SK-N-SH (cell line): ENCODE results near the gene TRMT61B. TPM values are rescaled to one million over a fixed set of nuclear protein-coding genes. Genes with fewer than 3 reads are reported as not detected.

Source experiments
- CTCF ChIA-PET: fragments of 300-600, 350-600 bp; formaldehyde crosslinking; extraction: SDS; loops from one replicate; lab custom pipeline; 2021; lab: Yijun Ruan, JAX
- POLR2A ChIA-PET: fragments of 350-600 bp; sonication (Branson Sonifier 250); formaldehyde crosslinking; extraction: SDS; loops from one replicate; lab custom pipeline; 2020; ENCODE audit warnings: antibody characterized with exemption, inconsistent platforms; lab: Yijun Ruan, JAX
- DNase-seq: peaks from one replicate; pipeline ENCODE4 v3.0.0; 2012
- H2AFZ ChIP-seq: fragments of 200-600 bp; sonication (generic); 2 replicates; pipeline ENCODE4 v1.8.1; 2016; ENCODE audit warnings: antibody characterized with exemption, mild to moderate bottlenecking, low read depth
- H3F3A ChIP-seq: fragments of 200-600 bp; sonication (generic); replicated peaks from 2 replicates; pipeline ENCODE3; 2016; ENCODE audit warnings: antibody characterized with exemption, mild to moderate bottlenecking; ENCODE audit not compliant: insufficient read depth
- H3K27ac ChIP-seq, 2 experiments: fragments of 200-500 bp in 1 of 2; fragments of 200-600 bp in 1 of 2; sonication (Bioruptor generic) in 1 of 2; sonication (generic), shearing (Covaris generic) in 1 of 2; 2 replicates each; pipeline versions ENCODE4 v1.5.1 to v1.6.1; 2014 to 2016; ENCODE audit warnings: low read depth in 2 of 2, inconsistent platforms in 1 of 2, low read length in 1 of 2, mild to moderate bottlenecking in 1 of 2, mixed read lengths in 1 of 2
- H3K27me3 ChIP-seq: fragments of 200-600 bp; sonication (generic), shearing (Covaris generic); 2 replicates; pipeline ENCODE4 v1.6.1; 2016; ENCODE audit warnings: mixed run types; ENCODE audit not compliant: insufficient read depth
- H3K36me3 ChIP-seq, 2 experiments: fragments of 200-500 bp in 1 of 2; fragments of 200-600 bp in 1 of 2; sonication (Bioruptor generic) in 1 of 2; sonication (generic) in 1 of 2; replicated peaks in 1 of 2; 2 replicates each; pipeline versions ENCODE3 to v1.5.1; 2014 to 2016; ENCODE audit warnings: low read length in 1 of 2, mild to moderate bottlenecking in 1 of 2; ENCODE audit not compliant: insufficient read depth in 2 of 2, control insufficient read depth in 1 of 2
- H3K4me1 ChIP-seq, 2 experiments: fragments of 200-500 bp in 1 of 2; fragments of 200-600 bp in 1 of 2; sonication (Bioruptor generic) in 1 of 2; sonication (generic), shearing (Covaris generic) in 1 of 2; 2 replicates each; pipeline versions ENCODE4 v1.5.1 to v1.6.1; 2014 to 2016; ENCODE audit warnings: low read depth in 1 of 2, low read length in 1 of 2, mixed run types in 1 of 2; ENCODE audit not compliant: insufficient read depth in 2 of 2, control insufficient read depth in 1 of 2
- H3K4me2 ChIP-seq: fragments of 200-600 bp; sonication (generic), shearing (Covaris generic); 2 replicates; pipeline ENCODE4 v1.6.1; 2017; ENCODE audit warnings: mixed run types
- H3K4me3 ChIP-seq, 2 experiments: fragments of 200-500 bp in 1 of 2; fragments of 200-600 bp in 1 of 2; sonication (Bioruptor generic) in 1 of 2; sonication (generic), shearing (Covaris generic) in 1 of 2; 2 replicates each; pipeline versions ENCODE4 v1.5.1 to v1.8.1; 2014 to 2016; ENCODE audit warnings: low read depth in 2 of 2, inconsistent platforms in 1 of 2, low read length in 1 of 2, mild to moderate bottlenecking in 1 of 2, mixed read lengths in 1 of 2, moderate library complexity in 1 of 2
- H3K79me2 ChIP-seq: fragments of 200-600 bp; sonication (generic); 2 replicates; pipeline ENCODE4 v1.8.1; 2017; ENCODE audit warnings: mild to moderate bottlenecking; ENCODE audit not compliant: insufficient read depth
- H3K9ac ChIP-seq: fragments of 200-600 bp; sonication (generic); 2 replicates; pipeline ENCODE4 v1.6.1; 2017; ENCODE audit warnings: mixed run types
- H3K9me2 ChIP-seq: fragments of 200-600 bp; sonication (generic); 2 replicates; pipeline ENCODE4 v1.6.1; 2017; ENCODE audit warnings: mixed run types
- H3K9me3 ChIP-seq: fragments of 200-600 bp; sonication (generic); 2 replicates; pipeline ENCODE4 v1.6.1; 2017; ENCODE audit warnings: mixed run types, mild to moderate bottlenecking, moderate library complexity
- H4K20me1 ChIP-seq: fragments of 200-600 bp; sonication (generic); 2 replicates; pipeline ENCODE4 v1.6.1; 2017; ENCODE audit warnings: mild to moderate bottlenecking, mixed run types; ENCODE audit not compliant: insufficient read depth
- FOSL2 ChIP-seq: IDR thresholded peaks from 2 replicates; pipeline ENCODE4 v1.4.0; 2012; ENCODE audit warnings: low read depth, mild to moderate bottlenecking, moderate library complexity, borderline replicate concordance
- MXI1 ChIP-seq: IDR thresholded peaks from 2 replicates; pipeline ENCODE4 v1.6.1; 2012; ENCODE audit warnings: mild to moderate bottlenecking, low read depth, low read length, improper control_type of control experiment
- POLR2AphosphoS5 ChIP-seq: IDR thresholded peaks from 2 replicates; pipeline ENCODE4 v1.6.1; 2012; ENCODE audit warnings: low read depth, low read length
- RAD21 ChIP-seq: IDR thresholded peaks from 2 replicates; pipeline ENCODE4 v1.6.1; 2012; ENCODE audit warnings: mild to moderate bottlenecking, low read length
- SIN3A ChIP-seq: IDR thresholded peaks from 2 replicates; pipeline ENCODE4 v1.6.1; 2012; ENCODE audit warnings: low read depth, mild to moderate bottlenecking, low read length, moderate library complexity, borderline replicate concordance
- TCF12 ChIP-seq: IDR thresholded peaks from 2 replicates; pipeline ENCODE4 v1.4.0; 2012
- WGBS: methylation state at CpG from one replicate; pipeline ENCODE4 v1.1.6; 2017; ENCODE audit warnings: low lambda C conversion rate; 5-methylcytosine and 5-hydroxymethylcytosine counted together
- polyA plus RNA-seq, 3 experiments: library from polyadenylated mRNA; depleted of rRNA; stranded (reverse); fragments of >200 nt; gene quantifications; 2 replicates each; pipeline ENCODE4 v1.2.3, GENCODE V29; 2012
- TF ChIP-seq, protein P1 (sequence below): IDR thresholded peaks from 2 replicates; pipeline ENCODE4 v1.4.0; 2012; ENCODE audit warnings: low read depth
- TF ChIP-seq, protein P2 (sequence below): fragments of 150-350 bp; IDR thresholded peaks from 2 replicates; pipeline ENCODE4 v1.6.1; 2017; ENCODE audit warnings: antibody characterized with exemption, low read length, low read depth, borderline replicate concordance

Gene TRMT61B
- polyA plus RNA-seq, 1 of the 3 experiments (the other 2 are of a cell fraction), result 11.4 TPM

DNA sequence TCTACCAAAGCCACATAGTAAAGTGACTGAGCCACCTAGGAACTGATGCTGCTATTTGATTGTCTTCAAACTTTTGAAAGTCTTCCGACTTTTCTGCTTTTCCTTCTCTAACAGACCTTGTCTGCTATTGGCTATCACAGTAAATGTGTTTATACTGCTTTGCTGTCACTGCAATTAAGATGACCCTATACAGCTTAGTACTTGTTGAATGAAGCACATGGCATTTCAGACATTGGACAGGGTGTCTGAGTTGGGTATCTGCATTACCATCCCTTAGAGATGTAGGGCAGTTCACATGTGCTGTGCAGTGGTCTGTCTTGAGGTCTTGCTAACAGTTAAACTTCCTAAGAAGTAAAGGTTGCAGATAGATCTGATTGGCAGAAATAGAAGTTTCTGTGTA is 27.9 kb upstream of the TRMT61B start:
- POLR2A ChIA-PET, result no interaction called here
- Histone ChIP-seq H3K27me3 (no peaks in the 10 kb centered on the region), H4K20me1 (peaks cover 80% of the 10 kb centered on the region)
- TF ChIP-seq SIN3A, result no peak
- peak; percentile 78 for TF ChIP-seq MXI1
- TF ChIP-seq, protein P1, sequence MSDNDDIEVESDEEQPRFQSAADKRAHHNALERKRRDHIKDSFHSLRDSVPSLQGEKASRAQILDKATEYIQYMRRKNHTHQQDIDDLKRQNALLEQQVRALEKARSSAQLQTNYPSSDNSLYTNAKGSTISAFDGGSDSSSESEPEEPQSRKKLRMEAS, result no peak
- no peak for TF ChIP-seq RAD21
- TF ChIP-seq POLR2AphosphoS5, result no peak
- TF ChIP-seq, all 33 proteins: peak for 1
- H3K9me2 ChIP-seq, result no peaks in the 10 kb centered on the region
- 70% methylated on average over 1 of the region's 1 CpG for WGBS
- no peak overlapping the region for H3K9ac ChIP-seq
- H3K36me3 ChIP-seq, result peaks cover 12 to 24% of the 10 kb centered on the region in 2 experiments
- H3K4me2 ChIP-seq, result peak overlapping the region; percentile 88; the same call in 1 of the 2 replicates
- no peak for DNase-seq
- no peaks in the 10 kb centered on the region for H3K9me3 ChIP-seq
- H2AFZ ChIP-seq, result no peak overlapping the region
- peaks cover 20 to 32% of the 10 kb centered on the region in 2 experiments; a peak in 3 of 4 replicates for H3K4me1 ChIP-seq
- H3F3A ChIP-seq, result peaks cover 3% of the 10 kb centered on the region
- CTCF ChIA-PET, result no interaction called here
- no peak overlapping the region; a peak in 1 of 4 replicates for H3K27ac ChIP-seq
- no peak overlapping the region for H3K4me3 ChIP-seq
- H3K79me2 ChIP-seq, result peaks cover 86% of the 10 kb centered on the region

- 11% methylated on average over 2 of the region's 2 CpGs for WGBS
- ChIA-PET POLR2A (interaction anchor here (0.6 to 1.6 kb wide), 2 partner anchors 8 to 27 kb away, joined by 3 to 6 read pairs; partner anchors contain the start of gene TRMT61B), CTCF (interaction anchor here (0.9 to 2.2 kb wide), 6 partner anchors 8 to 323 kb away, joined by 3 to 6 read pairs (median 3); no protein-coding TSS in a partner anchor)
- Histone ChIP-seq H3K27ac (no peak overlapping the region), H2AFZ (no peak overlapping the region), H3K4me1 (peaks cover 20 to 32% of the 10 kb centered on the region in 2 experiments; a peak in 3 of 4 replicates), H3F3A (peaks cover 3% of the 10 kb centered on the region), H3K4me2 (peak overlapping the region; percentile 88), H3K9ac (no peak overlapping the region), H3K9me3 (no peaks in the 10 kb centered on the region), H4K20me1 (peaks cover 69% of the 10 kb centered on the region), H3K4me3 (peak overlapping the region; percentile 10 to 88; a peak in 3 of 4 replicates), H3K79me2 (peaks cover 75% of the 10 kb centered on the region), H3K36me3 (peaks cover under 1 to 13% of the 10 kb centered on the region in 2 experiments), H3K9me2 (no peaks in the 10 kb centered on the region), H3K27me3 (no peaks in the 10 kb centered on the region)
- TF ChIP-seq FOSL2 (peak; percentile 34; the same call in 1 of the 2 replicates), TCF12 (no peak), POLR2AphosphoS5 (no peak), SIN3A (0 out of 2 replicates have a peak, but pooled peaks have one; percentile 43)
- TF ChIP-seq, protein P2, sequence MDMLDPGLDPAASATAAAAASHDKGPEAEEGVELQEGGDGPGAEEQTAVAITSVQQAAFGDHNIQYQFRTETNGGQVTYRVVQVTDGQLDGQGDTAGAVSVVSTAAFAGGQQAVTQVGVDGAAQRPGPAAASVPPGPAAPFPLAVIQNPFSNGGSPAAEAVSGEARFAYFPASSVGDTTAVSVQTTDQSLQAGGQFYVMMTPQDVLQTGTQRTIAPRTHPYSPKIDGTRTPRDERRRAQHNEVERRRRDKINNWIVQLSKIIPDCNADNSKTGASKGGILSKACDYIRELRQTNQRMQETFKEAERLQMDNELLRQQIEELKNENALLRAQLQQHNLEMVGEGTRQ, result no peak
- DNase-seq, result no peak
Measured at GRCh38 chr2:28896906-28897305, 26.8 kb upstream of the TRMT61B start.
